OCI-LY1 (cell line): ENCODE measurements around the gene ATP2B2.

Experiments used
- H2AFZ ChIP-seq: fragments of 200-600 bp; sonication (generic), shearing (Covaris generic); 2 replicates; pipeline ENCODE4 v1.6.0; 2014; ENCODE audit warnings: antibody characterized with exemption, mild to moderate bottlenecking, low read length
- H3F3A ChIP-seq: fragments of 200-600 bp; sonication (generic), shearing (Covaris generic); 2 replicates; pipeline ENCODE4 v1.6.0; 2014; ENCODE audit warnings: mild to moderate bottlenecking, antibody characterized with exemption, low read length, moderate library complexity; ENCODE audit not compliant: insufficient read depth
- H3K27ac ChIP-seq: fragments of 200-600 bp; sonication (generic); 2 replicates; pipeline ENCODE4 v1.5.1; 2014; ENCODE audit warnings: low read length, mixed run types, mild to moderate bottlenecking, low read depth; ENCODE audit not compliant: poor library complexity, severe bottlenecking
- H3K27me3 ChIP-seq: fragments of 200-600 bp; sonication (generic); 2 replicates; pipeline ENCODE4 v1.6.0; 2014; ENCODE audit warnings: antibody characterized with exemption, mild to moderate bottlenecking, low read length, moderate library complexity; ENCODE audit not compliant: insufficient read depth
- H3K36me3 ChIP-seq: fragments of 200-600 bp; sonication (generic); 2 replicates; pipeline ENCODE4 v1.6.1; 2014; ENCODE audit warnings: mild to moderate bottlenecking, antibody characterized with exemption, low read length, moderate library complexity, mixed read lengths; ENCODE audit not compliant: insufficient read depth
- H3K4me1 ChIP-seq: fragments of 200-600 bp; sonication (generic); 2 replicates; pipeline ENCODE4 v1.5.1; 2014; ENCODE audit warnings: mild to moderate bottlenecking, low read length, moderate library complexity; ENCODE audit not compliant: insufficient read depth, severe bottlenecking
- H3K4me2 ChIP-seq: fragments of 200-600 bp; sonication (generic), shearing (Covaris generic); 2 replicates; pipeline ENCODE4 v1.6.1; 2014; ENCODE audit warnings: low read length
- H3K4me3 ChIP-seq: fragments of 200-600 bp; sonication (generic); 2 replicates; pipeline ENCODE4 v1.5.1; 2014; ENCODE audit warnings: low read length, low read depth, mild to moderate bottlenecking, mixed read lengths; ENCODE audit not compliant: poor library complexity, severe bottlenecking
- H3K79me2 ChIP-seq: fragments of 200-600 bp; shearing (Covaris generic); 2 replicates; pipeline ENCODE4 v1.6.1; 2016; ENCODE audit warnings: mixed run types, low read length, mixed read lengths; ENCODE audit not compliant: insufficient read depth
- H3K9ac ChIP-seq: fragments of 200-600 bp; sonication (generic), shearing (Covaris generic); 2 replicates; pipeline ENCODE4 v1.6.1; 2014; ENCODE audit warnings: mild to moderate bottlenecking, low read length, mixed read lengths
- H3K9me2 ChIP-seq: fragments of 200-600 bp; sonication (generic), shearing (Covaris generic); 2 replicates; pipeline ENCODE4 v1.6.1; 2014; ENCODE audit warnings: low read depth, mild to moderate bottlenecking, low read length, mixed read lengths
- H3K9me3 ChIP-seq: fragments of 200-600 bp; shearing (Covaris generic); 2 replicates; pipeline ENCODE4 v1.6.1; 2014; ENCODE audit warnings: low read length, mixed read lengths
- H4K20me1 ChIP-seq: fragments of 200-600 bp; sonication (generic), shearing (Covaris generic); 2 replicates; pipeline ENCODE4 v1.6.0; 2016; ENCODE audit warnings: mild to moderate bottlenecking, low read length; ENCODE audit not compliant: insufficient read depth
- EZH2 ChIP-seq: fragments of 200-600 bp; sonication (generic), shearing (Covaris generic); IDR thresholded peaks from 2 replicates; pipeline ENCODE4 v1.8.0; 2017; ENCODE audit warnings: borderline replicate concordance, mixed run types, mild to moderate bottlenecking, antibody characterized with exemption, low read length, moderate library complexity, mixed read lengths
- TF ChIP-seq, protein P1 (sequence below): fragments of 200-600 bp; sonication (generic), shearing (Covaris generic); IDR thresholded peaks from 2 replicates; pipeline ENCODE4 v1.5.1; 2017; ENCODE audit warnings: mild to moderate bottlenecking, antibody characterized with exemption, low read length, moderate library complexity, mixed read lengths

The ATP2B2 gene

DNA sequence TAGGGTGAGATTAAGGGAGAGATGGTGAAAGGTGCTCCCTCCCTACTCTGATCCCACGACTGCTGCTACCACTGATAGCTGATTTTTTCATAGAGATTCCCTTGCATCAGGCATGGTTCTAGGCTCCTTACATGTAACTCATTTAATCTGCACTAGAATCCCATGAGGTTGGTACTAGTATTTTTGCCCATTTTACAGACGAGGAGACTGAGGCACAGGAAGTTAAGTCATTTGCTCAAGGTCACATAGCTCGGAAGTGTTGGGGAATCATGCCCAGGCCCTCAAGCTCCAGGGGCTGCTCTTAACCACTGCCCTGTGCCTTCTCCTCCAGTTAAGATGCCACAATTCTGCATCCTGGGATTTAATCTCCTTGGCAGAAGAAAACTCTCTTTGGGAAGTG lies 11.2 kb downstream of the ATP2B2 start:
- no peak overlapping the region for H3K4me3 ChIP-seq
- peaks cover 3% of the 10 kb centered on the region; the same call in 1 of the 2 replicates for H3K27me3 ChIP-seq
- no peaks in the 10 kb centered on the region for H3K36me3 ChIP-seq
- no peaks in the 10 kb centered on the region for H3F3A ChIP-seq
- no peaks in the 10 kb centered on the region for H3K4me1 ChIP-seq
- TF ChIP-seq, protein P1, sequence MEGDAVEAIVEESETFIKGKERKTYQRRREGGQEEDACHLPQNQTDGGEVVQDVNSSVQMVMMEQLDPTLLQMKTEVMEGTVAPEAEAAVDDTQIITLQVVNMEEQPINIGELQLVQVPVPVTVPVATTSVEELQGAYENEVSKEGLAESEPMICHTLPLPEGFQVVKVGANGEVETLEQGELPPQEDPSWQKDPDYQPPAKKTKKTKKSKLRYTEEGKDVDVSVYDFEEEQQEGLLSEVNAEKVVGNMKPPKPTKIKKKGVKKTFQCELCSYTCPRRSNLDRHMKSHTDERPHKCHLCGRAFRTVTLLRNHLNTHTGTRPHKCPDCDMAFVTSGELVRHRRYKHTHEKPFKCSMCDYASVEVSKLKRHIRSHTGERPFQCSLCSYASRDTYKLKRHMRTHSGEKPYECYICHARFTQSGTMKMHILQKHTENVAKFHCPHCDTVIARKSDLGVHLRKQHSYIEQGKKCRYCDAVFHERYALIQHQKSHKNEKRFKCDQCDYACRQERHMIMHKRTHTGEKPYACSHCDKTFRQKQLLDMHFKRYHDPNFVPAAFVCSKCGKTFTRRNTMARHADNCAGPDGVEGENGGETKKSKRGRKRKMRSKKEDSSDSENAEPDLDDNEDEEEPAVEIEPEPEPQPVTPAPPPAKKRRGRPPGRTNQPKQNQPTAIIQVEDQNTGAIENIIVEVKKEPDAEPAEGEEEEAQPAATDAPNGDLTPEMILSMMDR = no peak
- no peak for TF ChIP-seq EZH2
- H3K4me2 ChIP-seq = no peak overlapping the region
- H3K27ac ChIP-seq = no peak overlapping the region
- no peaks in the 10 kb centered on the region for H3K9me3 ChIP-seq
- H3K79me2 ChIP-seq = no peaks in the 10 kb centered on the region
- H3K9ac ChIP-seq = no peak overlapping the region
- no peaks in the 10 kb centered on the region for H3K9me2 ChIP-seq
- H4K20me1 ChIP-seq = no peaks in the 10 kb centered on the region
- H2AFZ ChIP-seq = no peak overlapping the region

DNA sequence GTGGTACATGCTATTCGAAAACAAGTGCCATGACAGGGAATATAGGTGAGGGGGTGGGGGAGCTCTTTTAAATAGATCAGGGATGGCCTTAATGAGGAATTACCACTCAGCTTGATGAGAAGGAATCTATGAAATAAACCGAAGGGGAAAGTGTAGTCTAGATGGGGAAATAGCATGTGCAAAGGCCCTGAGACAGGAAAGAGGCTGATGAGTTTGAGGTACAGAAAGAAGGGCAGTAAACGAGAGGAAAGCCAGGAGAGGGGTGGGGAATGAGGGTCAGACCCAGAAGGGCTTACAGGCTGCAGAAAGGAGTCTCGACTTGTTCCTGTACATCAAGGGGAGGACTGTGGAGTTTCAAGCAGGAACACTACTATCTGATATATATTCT lies 12.2 kb downstream of the ATP2B2 start:
- no peak for TF ChIP-seq EZH2
- TF ChIP-seq, protein P1 = no peak
- Histone ChIP-seq H3K79me2 (no peaks in the 10 kb centered on the region), H3K27ac (no peak overlapping the region)

DNA sequence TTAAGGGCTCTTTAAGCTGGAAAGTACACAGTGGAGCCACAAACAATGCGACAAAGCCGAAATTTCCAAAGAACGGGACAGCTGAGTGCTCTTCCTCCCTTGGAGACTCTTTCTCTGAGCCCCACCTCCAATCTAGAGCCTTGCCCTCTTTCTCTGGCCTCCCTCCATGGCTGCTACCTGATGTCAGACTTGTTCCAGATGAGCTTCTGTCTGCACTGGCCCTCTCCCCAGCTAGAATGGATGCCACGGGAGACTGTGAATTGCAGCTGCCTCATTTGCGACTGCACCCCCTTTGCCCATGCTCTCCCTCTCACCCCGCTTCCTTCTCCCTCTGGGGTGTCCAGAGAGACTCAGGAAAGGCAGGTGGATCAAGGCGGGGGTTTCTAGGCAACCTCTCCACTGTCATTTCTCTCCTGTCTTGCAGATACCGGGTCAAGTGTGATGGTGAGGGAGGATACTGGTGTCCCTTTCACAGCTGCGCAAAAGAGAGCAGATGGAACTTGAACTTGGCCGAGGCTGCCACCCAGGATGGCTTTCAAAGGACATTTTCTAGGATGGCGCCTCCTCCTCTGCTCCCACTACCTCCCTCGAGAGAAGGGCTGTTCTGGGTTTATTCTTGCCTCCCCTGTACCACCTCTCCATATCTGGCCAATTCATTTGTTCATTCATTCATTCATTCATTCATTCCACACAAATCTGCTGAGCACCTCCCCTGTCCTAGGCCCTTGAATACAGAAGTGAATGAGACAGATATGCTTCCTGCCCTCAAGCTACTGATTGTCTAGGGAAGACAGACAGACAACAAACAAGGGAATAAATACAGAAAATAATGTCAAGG lies 12.8 kb downstream of the ATP2B2 start:
- Histone ChIP-seq H2AFZ (no peak overlapping the region), H3K36me3 (no peaks in the 10 kb centered on the region), H3K4me3 (no peak overlapping the region), H3K79me2 (no peaks in the 10 kb centered on the region), H4K20me1 (no peaks in the 10 kb centered on the region), H3K4me1 (no peaks in the 10 kb centered on the region), H3F3A (no peaks in the 10 kb centered on the region), H3K9me2 (no peaks in the 10 kb centered on the region), H3K4me2 (no peak overlapping the region), H3K9ac (no peak overlapping the region), H3K9me3 (no peaks in the 10 kb centered on the region), H3K27me3 (peaks cover 3% of the 10 kb centered on the region; the same call in 1 of the 2 replicates), H3K27ac (no peak overlapping the region)
- TF ChIP-seq, protein P1 = no peak
- TF ChIP-seq EZH2 = no peak

More for the DNA sequence above, 12.2 kb downstream of the ATP2B2 start:
- Histone ChIP-seq H4K20me1 (no peaks in the 10 kb centered on the region), H3K27me3 (peaks cover 3% of the 10 kb centered on the region; the same call in 1 of the 2 replicates), H3K9me2 (no peaks in the 10 kb centered on the region), H3F3A (no peaks in the 10 kb centered on the region), H3K9ac (no peak overlapping the region), H3K4me1 (no peaks in the 10 kb centered on the region), H3K4me3 (no peak overlapping the region), H3K4me2 (no peak overlapping the region), H3K36me3 (no peaks in the 10 kb centered on the region), H2AFZ (no peak overlapping the region), H3K9me3 (no peaks in the 10 kb centered on the region)
